NCI-H526 treated with DMSO at 0.1 percent for 48 hours (cell line): ENCODE results near the gene GCNT3.
A peak's percentile ranks its signal among the peaks of the same experiment; 100 is the strongest.
"Not testable (repeated sequence)": the region's sequence is repeated elsewhere in the genome, so short reads cannot be mapped to it uniquely, and the experiment has no call there.

Experiments used
- DNase-seq: peaks from one replicate; lab custom pipeline; 2025; lab: John Stamatoyannopoulos, UW

Gene GCNT3

GRCh38 chr15:59618406-59618805 is 6.8 kb downstream of the GCNT3 start:
- no peak for DNase-seq

- DNase-seq: no peak
Observed at GRCh38 chr15:59622289-59622688, 10.7 kb downstream of the GCNT3 start.

- DNase-seq: peak; percentile 4
Observed at GRCh38 chr15:59632714-59633113, 21.1 kb downstream of the GCNT3 start.

- DNase-seq: no peak
Observed at GRCh38 chr15:59636184-59636583, 24.6 kb downstream of the GCNT3 start.

- DNase-seq: not testable (repeated sequence)
Observed at GRCh38 chr15:59637507-59637906, 25.9 kb downstream of the GCNT3 start.

GRCh38 chr15:59642351-59642750 is 30.8 kb downstream of the GCNT3 start:
- no peak for DNase-seq

GRCh38 chr15:59644756-59645155 is 33.2 kb downstream of the GCNT3 start:
- no peak for DNase-seq

- not testable (repeated sequence) for DNase-seq
Observed at GRCh38 chr15:59645812-59646211, 34.2 kb downstream of the GCNT3 start.

- no peak for DNase-seq
Observed at GRCh38 chr15:59646277-59646676, 34.7 kb downstream of the GCNT3 start.

- no peak for DNase-seq
Observed at GRCh38 chr15:59647085-59647484, 35.5 kb downstream of the GCNT3 start.

GRCh38 chr15:59649603-59650002 is 38.0 kb downstream of the GCNT3 start:
- DNase-seq: no peak

- no peak for DNase-seq
Observed at GRCh38 chr15:59654046-59654445, 42.5 kb downstream of the GCNT3 start.

GRCh38 chr15:59656897-59657634 is 45.5 kb downstream of the GCNT3 start, which contains the start of gene GTF2A2:
TSS of gene GTF2A2 (minus strand) at chr15:59657515. CDS start at chr15:59652277, 5,238 bp downstream.
- peak; percentile 90 for DNase-seq

- DNase-seq: no peak
Observed at GRCh38 chr15:59657635-59658125, 46.1 kb downstream of the GCNT3 start.

GRCh38 chr15:59659366-59659765 is 47.8 kb downstream of the GCNT3 start:
- DNase-seq: no peak

GRCh38 chr15:59662260-59662659 is 50.7 kb downstream of the GCNT3 start:
- no peak for DNase-seq

- no peak for DNase-seq
Observed at GRCh38 chr15:59668556-59668955, 57.0 kb downstream of the GCNT3 start.
